NCI-H1930 (cell line): ENCODE measurements around the gene GUCA2A.
"Not testable (repeated sequence)": the region's sequence is repeated elsewhere in the genome, so short reads cannot be mapped to it uniquely, and the experiment has no call there.

Experiments
- DNase-seq, 2 experiments: peaks; one replicate each; lab custom pipeline; 2025; lab: John Stamatoyannopoulos, UW

GUCA2A gene

GRCh38 chr1:42164551-42165420, at the start of gene GUCA2A:
Gene GUCA2A (minus strand): TSS chr1:42164745. CDS start chr1:42164712, 33 bp downstream.
- DNase-seq: no peak

- DNase-seq: no peak
Observed at GRCh38 chr1:42211224-42211623, 46.7 kb upstream of the GUCA2A start.

GRCh38 chr1:42210421-42211133, 46.0 kb upstream of the GUCA2A start:
- no peak for DNase-seq

GRCh38 chr1:42209526-42210251, 45.1 kb upstream of the GUCA2A start:
- DNase-seq: no peak

GRCh38 chr1:42206930-42207329, 42.4 kb upstream of the GUCA2A start:
- DNase-seq: not testable (repeated sequence)

- DNase-seq: no peak
Observed at GRCh38 chr1:42206164-42206563, 41.6 kb upstream of the GUCA2A start.

GRCh38 chr1:42201986-42202385, 37.4 kb upstream of the GUCA2A start:
- no peak for DNase-seq

GRCh38 chr1:42198251-42198650, 33.7 kb upstream of the GUCA2A start:
- no peak for DNase-seq

- DNase-seq: no peak
Observed at GRCh38 chr1:42195841-42196240, 31.3 kb upstream of the GUCA2A start.

GRCh38 chr1:42192106-42192505, 27.6 kb upstream of the GUCA2A start:
- DNase-seq: no peak

- DNase-seq: no peak
Observed at GRCh38 chr1:42191319-42191718, 26.8 kb upstream of the GUCA2A start.

- DNase-seq: no peak
Observed at GRCh38 chr1:42189931-42190853, 25.6 kb upstream of the GUCA2A start.

GRCh38 chr1:42186152-42186551, 21.6 kb upstream of the GUCA2A start:
- DNase-seq: no peak

GRCh38 chr1:42184616-42185015, 20.1 kb upstream of the GUCA2A start:
- no peak for DNase-seq

- DNase-seq: no peak
Observed at GRCh38 chr1:42183957-42184268, 19.4 kb upstream of the GUCA2A start.

GRCh38 chr1:42183210-42183956, 18.8 kb upstream of the GUCA2A start:
- DNase-seq: no peak

GRCh38 chr1:42181687-42182086, 17.1 kb upstream of the GUCA2A start:
- DNase-seq: no peak

GRCh38 chr1:42179900-42180329, 15.4 kb upstream of the GUCA2A start:
- no peak for DNase-seq

- no peak for DNase-seq
Observed at GRCh38 chr1:42179275-42179674, 14.7 kb upstream of the GUCA2A start.

GRCh38 chr1:42178249-42178648, 13.7 kb upstream of the GUCA2A start:
- DNase-seq: no peak

- no peak for DNase-seq
Observed at GRCh38 chr1:42177541-42177981, 13.0 kb upstream of the GUCA2A start.
